Activated naive CD4-positive, alpha-beta T cell treated with Interleukin-2 at 50 U/mL for 16 hours (primary cell): Measurements from ENCODE around the gene EFS.
"Not testable (repeated sequence)": the region's sequence is repeated elsewhere in the genome, so short reads cannot be mapped to it uniquely, and the experiment has no call there.

Source experiments
- DNase-seq: peaks from one replicate; pipeline ENCODE4 v3.0.0-alpha.2; 2020

EFS gene, protein sequence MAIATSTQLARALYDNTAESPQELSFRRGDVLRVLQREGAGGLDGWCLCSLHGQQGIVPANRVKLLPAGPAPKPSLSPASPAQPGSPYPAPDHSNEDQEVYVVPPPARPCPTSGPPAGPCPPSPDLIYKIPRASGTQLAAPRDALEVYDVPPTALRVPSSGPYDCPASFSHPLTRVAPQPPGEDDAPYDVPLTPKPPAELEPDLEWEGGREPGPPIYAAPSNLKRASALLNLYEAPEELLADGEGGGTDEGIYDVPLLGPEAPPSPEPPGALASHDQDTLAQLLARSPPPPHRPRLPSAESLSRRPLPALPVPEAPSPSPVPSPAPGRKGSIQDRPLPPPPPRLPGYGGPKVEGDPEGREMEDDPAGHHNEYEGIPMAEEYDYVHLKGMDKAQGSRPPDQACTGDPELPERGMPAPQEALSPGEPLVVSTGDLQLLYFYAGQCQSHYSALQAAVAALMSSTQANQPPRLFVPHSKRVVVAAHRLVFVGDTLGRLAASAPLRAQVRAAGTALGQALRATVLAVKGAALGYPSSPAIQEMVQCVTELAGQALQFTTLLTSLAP

DNA sequence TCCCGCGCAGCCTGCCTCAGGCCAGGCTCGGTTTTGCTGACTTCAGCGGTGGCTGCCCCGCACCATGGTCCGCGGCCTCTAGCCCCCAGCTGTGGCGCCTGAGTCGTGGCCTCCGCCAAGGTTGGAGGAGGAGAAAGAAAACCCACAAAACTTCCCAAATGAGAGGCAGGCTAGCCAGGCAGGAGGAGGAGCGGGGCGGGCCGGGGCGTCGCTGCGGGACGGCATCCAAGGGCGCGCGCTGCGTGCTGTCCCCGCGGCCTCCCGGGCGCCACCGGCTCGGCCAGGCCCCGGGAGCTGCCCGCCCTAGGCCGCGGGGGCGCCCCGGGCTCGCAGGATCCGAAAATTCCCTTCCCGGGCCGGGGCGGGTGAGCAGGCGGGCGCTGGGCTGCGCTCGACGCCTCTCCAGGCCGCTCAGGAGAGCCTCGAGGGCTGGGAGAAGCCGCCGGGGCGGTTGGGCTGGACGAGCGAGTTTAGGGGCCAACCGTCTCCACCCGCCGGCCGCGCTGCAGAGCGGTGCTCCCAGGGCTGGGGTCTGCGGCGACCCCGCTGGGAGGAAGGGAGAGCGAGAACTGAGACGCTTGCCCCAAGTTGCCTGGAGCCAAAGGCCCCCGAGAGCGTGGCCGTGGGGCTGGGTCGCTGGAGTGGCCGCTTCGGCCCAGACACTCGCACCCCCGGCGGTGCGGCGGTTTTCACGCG lies at the start of gene EFS:
Gene EFS, minus strand, starts transcription at position 137 of the 696 bp plus-strand sequence. CDS start 147 bp downstream, outside the sequence.
- no peak for DNase-seq

DNA sequence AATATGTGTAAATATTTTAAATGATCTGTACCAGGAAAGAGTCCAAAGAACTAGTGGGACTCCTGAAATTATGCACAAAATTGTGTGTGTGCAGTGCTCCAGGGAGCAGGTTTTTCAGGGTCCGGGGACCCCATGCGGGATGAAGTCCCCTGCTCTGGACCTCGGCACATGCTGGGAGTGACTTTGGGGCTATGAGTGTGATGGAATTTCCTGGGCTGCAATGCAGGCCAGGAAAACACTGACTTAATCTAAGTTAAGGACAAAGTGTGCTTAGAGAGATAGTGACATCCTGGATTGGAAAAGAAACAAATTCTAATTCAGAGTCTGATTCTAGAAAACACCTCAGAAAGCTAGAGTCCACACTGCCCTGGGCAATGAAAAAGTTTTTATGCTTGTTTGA lies 49.3 kb upstream of the EFS start:
- no peak for DNase-seq

DNA sequence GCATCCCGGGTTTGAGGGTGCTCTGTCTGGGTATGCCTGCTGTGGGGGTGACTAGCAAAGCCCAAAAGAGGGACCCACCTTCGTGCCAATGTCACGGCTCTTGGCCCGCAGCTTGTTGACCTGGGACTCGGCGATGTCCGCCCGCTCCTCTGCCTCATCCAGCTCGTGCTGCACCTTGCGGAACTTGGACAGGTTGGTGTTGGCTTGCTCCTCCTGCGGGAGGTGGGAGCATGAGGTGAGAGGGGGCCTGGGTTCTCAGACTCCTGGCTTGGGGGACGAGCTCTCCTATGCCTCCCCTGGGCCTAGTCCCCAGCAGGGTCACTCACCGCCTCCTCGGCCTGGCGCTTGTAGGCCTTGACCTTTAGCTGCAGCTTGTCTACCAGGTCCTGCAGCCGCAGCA lies 48.7 kb upstream of the EFS start:
- DNase-seq, result no peak

DNA sequence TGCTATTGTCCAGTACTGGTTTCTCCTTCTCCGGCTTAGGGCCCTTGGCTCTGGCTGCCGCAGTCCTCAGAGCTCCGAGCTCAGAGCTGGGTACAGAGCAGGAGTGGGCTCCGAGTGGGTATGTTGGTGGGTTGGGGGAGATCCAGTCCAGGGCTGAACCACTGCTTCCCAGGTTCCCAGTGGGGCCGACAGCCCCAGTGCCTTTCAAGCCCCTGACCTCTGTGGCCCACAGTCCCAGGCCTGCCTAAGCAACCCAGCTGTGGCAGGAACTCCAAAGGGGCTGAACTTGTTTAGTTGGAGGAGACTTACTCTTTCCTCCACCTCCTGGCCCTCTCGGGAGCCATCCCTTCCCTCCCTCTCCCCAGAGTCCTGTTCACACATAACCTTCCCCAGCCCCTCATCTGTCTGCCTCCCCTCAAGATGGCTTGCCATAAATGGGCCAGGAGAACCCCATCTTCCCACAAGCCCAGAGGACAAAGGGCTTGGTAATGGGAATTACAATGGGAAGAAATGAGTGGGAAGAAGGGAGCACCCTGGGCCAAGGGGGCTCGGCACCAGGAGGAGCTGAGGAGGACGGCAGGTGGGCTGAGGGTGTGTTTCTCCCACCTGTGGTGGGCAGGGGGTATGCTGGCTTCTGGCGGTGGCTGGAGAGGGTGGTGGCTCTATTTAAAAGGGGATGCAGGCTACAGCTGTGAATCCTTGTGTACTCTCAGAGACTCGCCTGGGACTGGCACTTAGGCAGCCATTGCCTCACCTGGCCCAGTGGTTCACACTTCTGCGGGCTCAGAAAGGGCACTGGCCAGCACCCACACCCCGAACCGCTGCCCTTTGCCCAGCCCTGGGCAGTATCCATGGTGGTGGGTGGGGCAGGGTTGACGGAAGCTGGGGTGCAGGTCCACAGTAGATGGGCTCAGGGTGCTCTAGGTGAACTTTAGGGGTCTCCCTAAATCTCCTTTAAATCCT lies 46.9 kb upstream of the EFS start:
- no peak for DNase-seq

DNA sequence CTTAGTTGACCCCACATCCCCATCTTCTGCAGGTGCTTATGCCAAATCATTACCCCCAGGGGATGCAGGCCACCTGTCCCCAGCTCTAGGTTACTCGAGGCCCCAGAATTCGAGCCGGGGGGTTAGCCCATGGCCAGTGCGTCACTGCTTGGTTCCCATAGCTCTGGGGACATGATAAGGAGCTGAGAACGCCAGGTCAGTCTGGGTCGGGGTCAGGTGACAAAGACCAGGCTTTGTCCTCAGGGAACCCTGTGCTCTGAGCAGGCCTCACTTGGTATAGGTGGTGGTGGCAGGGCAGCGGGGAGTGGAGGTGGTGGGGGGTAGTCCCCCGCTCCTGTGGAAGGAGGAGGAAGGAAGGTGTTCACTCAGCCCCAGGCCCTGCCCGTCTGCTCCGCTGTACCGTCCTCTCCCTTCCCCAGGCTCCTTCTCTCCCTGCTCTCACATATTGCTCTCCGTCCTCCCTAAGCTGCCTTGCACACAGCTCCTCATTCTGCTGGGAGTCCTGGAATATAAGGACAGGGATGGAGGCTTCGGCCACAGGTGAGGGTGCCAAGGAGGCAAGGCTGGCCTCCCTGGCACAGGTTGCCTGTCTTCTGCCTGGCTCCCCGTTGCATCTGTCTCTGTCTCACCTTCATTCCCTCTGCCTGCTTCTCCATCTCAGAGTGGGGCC lies 45.1 kb upstream of the EFS start:
- DNase-seq, result no peak

DNA sequence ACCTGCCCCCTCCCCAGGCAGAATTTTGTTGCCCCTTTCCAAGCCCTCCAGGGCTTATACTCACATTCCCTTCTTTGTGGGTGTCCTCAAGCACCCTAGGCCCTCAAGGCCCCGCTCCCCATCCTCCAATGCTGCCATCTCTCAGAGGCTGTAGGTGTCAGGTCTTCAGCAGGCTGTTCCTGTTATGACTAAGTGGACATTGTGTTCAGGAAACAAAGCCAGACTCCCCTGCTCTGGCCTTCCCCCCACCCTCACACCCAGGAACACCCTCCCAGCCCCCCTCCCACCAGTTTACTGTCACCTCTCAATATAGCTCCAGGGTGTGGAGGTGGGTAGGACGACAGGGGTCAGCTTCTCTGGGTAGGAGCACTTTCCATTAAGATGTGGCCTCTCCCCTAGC lies 44.5 kb upstream of the EFS start:
- DNase-seq, result no peak

DNA sequence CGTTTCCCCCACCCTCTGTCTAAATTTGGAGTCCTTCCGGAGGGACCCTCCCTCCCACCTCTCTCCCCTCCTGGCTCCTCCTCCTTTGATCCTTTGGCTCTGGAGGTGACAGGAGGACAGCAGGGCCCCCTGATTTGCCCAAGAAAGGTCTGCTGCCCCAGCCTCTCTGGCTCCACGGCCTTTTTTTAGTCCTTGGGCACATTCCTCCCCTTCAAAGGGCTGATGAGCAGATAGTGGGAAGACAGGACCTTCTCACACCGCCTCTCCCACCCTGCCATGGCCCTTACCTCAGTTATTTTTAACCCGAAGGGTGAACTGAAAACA lies 43.3 kb upstream of the EFS start:
- DNase-seq, result no peak

DNA sequence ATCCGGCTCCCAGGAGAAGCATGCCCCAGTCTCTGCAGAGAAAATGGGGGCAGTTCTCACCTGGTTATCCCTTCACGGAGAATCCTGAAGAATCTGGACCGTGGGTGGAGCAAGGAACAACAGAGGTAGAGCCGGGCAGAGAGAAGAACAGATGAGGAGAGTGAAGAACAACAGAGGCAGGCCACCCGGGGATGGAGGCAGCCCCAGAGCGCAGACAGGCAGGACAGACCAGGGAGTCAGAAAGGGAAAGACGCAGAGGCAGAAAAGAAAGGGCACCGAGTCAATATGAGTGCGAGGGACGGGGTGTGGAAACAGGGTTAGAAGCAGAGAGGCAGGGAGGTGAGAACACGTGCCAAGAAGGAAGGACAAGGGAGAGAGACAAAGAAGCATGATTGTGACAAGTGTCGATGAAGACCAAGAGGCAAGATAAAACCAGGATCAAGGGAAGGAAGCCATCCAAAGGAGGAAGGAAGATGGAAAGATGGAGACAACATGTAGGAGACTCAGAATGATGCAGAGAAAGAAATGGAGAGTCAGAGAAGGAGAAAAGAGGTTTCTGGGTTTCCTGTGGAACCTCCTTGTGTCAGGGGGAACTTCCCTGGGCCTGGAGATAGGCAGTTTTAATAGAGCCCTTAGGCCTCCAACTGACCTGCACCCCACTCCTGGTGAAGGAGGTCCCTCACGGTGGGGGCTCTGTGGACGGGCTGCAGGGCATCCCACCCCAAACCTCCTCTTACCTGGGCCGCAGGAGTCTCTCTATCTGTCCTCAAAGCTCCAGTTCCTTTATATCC lies 42.7 kb upstream of the EFS start, which contains the start of gene MYH6:
Gene MYH6, minus strand, starts transcription at position 758 of the 791 bp plus-strand sequence. CDS start 1,050 bp downstream, outside the sequence.
- no peak for DNase-seq

DNA sequence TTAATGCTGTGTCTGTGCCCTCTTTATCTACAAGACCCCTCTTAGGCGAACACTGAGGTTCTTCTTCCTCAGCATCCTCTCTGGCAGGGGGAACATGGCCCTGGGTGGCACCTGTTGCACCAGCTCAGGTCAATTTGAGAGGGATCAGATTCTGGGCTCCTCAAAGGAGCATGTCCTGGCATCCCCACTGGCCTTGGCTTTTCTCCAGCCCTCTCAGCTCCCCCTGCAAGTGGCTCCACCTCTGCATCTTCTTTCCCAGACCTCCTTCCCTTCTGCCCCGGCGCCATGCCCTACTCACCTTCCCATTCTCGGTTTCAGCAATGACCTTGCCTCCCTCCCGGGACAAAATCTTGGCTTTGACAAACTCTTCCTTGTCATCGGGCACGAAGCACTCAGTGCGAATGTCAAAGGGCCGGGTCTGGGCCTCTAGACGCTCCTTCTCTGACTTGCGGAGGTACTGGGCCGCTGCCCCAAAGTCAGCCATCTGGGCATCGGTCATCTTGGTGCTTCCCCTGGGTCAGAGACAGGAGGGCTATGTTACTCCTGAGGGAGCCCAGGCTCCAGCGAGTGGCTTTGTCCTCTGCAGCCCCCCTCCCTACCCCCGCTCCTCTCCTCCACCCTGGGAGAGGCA lies 41.9 kb upstream of the EFS start:
- no peak for DNase-seq

DNA sequence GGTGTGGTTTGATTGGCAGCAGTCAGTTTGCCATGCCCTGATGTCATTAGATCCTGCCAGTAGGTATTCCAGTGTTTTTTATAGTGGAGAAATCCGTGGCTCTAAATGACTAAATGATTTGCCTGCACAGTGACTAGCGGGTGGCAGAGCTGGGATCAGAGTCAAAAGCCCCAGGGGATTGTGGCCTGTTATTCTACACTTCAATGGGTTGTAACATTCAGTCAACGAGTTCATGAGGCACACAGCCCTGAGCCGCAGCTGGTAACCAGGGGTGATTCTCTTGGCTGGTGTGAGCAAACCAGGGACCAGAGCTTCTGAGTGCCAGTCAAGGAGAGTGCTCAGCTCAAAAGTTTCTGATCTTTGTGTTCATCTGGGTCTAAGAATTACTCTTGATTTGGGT lies 41.3 kb upstream of the EFS start:
- DNase-seq, result no peak

DNA sequence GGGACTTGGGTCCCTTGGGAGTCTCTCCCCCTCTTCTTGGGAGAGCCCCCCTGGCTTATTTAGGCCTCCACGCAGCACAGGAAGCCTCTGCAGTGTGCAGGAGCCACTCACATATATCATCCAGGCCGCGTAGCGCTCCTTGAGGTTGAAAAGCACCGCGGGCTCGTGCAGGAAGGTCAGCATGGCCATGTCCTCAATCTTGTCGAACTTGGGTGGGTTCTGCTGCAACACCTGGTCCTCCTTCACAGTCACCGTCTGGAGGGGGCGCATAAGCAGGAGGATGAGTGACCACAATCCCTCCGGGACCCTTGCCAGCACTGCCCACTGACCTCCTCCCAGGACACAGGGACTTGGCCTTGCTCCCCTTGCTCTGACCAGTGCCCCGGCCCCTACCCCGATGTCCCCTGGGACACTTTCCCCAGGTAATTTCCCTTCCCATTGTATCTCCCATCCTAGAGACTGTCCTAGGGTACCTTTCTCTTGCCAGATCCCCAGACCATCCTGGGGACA lies 40.6 kb upstream of the EFS start:
- DNase-seq, result no peak

DNA sequence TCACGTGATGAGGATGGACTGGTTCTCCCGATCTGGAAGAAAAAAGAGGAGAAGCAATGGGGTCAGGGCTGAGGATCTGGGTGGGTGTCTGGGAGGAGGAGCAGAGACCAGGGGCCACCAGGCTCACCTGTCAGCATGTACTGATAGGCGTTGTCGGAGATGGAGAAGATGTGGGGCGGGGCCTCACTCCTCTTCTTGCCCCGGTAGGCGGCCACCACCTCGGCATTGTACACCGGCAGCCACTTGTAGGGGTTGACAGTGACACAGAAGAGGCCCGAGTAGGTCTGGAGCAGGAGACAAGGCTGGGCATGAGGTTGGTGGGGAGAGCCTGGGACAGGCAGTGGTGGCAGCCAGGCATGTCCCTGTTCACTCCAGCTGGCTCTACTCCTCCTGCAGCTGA lies 40.1 kb upstream of the EFS start:
- DNase-seq, result no peak

DNA sequence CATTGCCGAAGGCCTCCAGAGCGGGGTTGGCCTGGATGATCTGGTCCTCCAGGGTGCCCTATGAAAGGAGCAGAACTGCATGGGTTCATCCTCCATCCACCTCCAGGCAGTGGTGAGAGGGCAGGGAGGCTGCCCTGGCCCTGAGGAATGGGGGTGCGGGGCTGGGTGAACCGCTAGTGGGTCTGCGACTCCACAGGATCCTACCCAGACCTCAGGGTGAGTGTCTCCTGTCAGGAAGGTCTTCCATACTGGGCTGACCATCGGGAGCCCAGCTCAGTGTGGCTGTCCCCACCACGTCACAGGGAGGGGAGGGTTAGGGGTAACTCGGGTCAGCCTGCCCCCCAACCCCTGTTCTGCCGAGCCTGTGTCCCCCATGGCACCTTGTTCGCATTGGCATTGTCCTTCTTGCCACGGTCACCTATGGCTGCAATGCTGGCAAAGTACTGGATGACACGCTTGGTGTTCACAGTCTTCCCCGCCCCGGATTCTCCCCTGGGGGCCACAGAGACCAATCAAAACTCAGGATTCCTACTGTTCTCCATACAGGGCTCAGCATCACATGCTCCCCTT lies 39.4 kb upstream of the EFS start:
- DNase-seq, result no peak

DNA sequence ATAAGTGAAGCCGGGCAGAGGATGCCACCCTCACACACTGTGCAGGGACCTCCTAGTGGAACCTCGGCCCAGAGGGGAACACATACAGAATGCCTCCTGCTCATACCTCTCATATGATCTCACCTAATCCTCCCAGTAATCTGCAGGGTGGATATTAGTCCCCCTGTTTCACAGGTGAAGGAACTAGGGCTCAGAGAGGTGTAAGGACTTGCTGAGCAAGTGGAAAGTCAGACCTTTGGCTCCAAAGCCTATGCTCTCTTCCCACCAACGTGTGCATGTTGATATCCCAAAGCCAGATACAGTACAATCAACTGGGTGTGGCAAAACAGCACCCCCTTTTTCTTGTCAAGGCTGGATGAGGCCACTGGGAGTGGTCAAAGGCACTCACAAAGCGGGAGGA lies 38.9 kb upstream of the EFS start:
- DNase-seq, result no peak

DNA sequence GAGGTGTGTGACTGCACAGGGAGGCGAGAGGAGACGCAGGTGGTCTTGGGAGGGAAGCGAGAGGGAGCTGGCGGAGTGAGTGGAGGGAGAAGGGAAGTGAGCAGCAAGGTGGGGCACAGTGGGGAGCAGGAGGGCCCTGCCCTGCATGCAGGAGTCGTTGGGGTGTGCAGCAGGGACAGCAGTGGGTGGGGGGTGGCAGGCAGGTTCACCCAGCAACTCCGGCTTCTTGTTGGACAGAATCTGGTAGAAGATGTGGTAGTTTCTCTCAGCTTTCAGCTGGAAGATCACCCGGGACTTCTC lies 38.1 kb upstream of the EFS start:
- DNase-seq, result no peak

DNA sequence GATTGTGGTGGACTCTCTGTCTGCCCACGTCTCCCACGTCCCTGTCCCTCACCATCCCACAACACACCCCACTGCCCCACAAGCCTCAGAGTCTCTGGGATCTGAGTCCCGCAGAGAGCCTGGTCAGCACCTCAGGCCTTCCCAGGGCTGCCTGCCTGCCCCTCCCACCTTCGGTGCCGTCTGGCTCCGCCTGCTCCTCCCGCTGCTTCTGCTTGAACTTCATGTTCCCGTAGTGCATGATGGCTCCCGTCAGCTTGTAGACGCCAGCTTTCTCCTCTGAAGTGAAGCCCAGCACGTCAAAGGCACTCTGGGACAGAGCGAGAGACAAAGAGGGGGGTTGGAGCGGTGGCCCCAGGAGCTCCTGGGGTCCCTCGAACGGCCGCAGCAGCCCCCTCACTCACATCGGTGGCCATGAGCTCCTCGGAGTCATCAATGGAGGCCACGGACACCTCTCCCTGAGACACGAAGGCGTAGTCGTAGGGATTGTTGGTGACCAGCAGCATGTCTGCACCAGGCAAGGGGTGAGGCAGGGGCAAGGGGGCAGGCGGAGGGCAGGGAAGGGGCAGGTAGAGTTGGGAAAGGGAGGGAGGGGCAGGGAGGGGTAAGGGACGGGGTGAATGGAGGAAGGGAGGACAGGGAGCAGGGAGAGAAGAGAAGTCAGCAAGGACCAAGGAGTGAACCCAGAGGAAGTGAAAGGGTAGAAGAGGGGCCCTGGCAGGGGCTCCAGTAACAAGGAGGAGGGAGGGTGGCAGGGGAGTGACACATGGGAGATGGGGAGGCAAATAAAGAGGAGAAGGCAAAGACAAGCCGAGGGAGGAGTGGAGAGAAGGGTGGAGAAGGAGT lies 37.5 kb upstream of the EFS start:
- DNase-seq, result no peak

DNA sequence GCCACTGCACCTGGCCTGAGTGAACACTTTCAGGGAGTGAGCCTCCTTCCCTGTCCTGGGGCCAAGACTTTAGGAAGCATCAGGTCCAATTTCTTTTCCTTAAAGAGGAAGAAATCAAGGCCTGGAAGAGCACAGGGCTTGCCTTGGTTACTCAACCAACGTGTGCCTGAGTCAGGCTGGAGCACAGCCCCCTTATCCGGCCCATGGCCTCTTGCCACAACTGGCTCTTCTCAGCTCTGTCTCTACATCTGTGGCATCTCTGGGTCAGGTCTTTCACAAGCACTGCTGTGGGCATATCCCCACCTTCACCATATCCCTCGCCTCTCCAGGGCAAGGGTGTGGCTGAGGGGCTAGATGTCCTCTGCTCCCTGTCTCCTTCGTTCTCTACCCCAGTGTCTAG lies 36.3 kb upstream of the EFS start:
- no peak for DNase-seq

DNA sequence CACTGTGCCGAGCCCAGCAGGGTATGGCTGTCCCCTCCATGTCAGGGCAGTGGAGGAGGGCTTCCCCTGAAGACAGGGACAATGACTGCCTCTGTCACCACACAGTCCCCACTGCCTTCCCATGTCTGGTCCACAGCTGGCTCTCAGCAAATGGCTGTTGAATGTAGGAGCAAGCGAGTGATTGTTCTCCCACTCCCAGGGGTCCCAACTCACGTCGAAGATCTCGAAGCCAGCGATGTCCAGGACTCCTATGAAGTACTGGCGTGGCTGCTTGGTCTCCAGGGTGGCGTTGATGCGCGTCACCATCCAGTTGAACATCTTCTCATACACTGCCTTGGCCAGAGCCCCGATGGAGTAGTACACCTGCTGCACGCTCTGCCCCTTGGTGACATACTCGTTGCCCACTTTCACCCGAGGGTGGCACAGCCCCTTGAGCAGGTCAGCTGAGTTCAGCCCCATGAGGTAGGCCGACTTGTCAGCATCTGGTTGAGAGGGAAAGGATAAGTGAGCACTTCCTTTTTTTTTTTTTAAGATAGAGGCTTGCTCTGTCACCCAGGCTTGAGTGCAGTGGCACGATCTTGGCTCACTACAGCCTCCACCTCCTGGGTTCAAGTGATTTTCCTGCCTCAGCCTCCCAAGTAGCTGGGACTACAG lies 35.7 kb upstream of the EFS start:
- DNase-seq, result not testable (repeated sequence)

DNA sequence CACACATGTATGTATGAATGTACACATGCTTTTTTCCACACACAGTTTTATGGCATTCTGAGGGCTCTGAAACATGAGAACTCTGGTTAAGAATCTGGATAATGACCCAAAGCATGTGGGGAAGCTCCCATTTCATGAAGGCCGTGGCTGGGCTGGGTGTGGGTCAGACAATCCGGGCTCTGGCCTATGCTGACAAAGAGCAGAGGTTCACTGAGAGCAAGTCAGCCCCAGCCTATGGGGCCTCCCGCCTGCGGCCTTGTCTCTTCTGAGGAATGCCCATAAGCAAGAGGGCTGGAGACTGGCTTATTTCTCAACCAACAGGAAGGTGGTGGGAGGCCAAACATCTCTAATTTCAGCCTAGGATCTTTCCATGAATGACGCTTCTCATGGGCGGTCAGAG lies 34.6 kb upstream of the EFS start:
- no peak for DNase-seq
